Measurements from ENCODE around the gene MCU.
"Not testable (repeated sequence)": the region's sequence is repeated elsewhere in the genome, so short reads cannot be mapped to it uniquely, and the experiment has no call there.

MCU gene

DNA sequence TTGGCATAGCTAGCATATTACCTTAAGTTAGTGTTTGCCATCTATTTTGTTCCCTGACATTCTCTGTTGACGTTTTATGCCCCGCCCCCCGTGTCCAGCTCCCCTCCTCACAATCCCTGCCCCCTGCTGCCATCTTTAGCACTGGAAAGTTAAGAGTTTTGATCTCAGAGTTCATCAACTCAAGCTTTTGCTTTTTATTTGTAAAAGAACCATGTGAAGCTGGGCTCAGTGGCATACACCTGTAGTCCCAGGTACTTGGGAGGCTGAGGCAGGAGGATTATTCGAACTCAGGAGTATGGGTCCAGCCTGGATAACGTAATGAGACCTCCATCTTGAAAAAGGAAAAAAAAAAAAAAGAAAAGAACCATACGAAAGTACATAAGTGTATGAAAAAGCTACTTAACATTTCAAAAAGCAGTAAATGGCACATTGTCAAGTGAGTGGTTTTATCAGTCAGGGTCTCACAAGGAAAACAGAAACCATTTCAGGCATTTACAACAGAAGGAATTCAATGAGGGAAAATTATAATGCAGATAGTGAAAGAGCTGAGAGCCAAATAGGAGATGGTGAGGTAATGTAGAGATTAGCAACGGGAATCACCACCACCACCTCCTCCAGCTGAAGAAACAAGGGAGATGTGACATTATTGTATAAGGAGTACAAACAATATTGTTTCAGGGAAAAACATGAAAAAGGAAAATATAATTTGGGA lies 64.9 kb downstream of the MCU start:
- H3K27ac Mint-ChIP-seq, result no peak overlapping the region
- DNase-seq (ENCODE audit: low spot score in 2 of 2) (no peak), ATAC-seq (no peak)
- no peaks in the 10 kb centered on the region for H3K36me3 Mint-ChIP-seq
- H3K4me1 Mint-ChIP-seq, result peaks cover 20% of the 10 kb centered on the region
- H3K9me3 Mint-ChIP-seq, result no peaks in the 10 kb centered on the region
- H3K4me3 Mint-ChIP-seq, result no peak overlapping the region

DNA sequence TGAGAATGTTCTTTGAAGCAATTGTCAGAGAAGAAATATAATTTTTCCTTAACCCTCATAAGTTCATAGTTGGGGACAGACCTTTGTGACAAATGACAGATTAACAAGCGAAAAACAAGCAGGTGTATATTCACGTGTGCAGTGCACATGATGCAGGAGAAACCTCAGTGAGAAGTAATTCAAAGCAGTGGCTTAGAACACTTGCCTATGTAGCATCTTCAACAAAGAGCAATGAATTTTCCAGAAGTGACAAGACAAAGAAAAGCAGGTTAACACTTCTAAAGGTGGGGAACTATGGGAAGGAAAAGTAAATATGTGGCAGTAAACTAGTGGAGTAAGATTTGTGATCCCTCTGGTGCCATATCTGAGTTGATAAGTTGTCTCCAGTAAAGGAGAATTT lies 65.8 kb downstream of the MCU start:
- H3K36me3 Mint-ChIP-seq, result no peaks in the 10 kb centered on the region
- DNase-seq (ENCODE audit: low spot score in 2 of 2) (no peak), ATAC-seq (no peak)
- no peak overlapping the region for H3K4me3 Mint-ChIP-seq
- peaks cover 20% of the 10 kb centered on the region for H3K4me1 Mint-ChIP-seq
- H3K27ac Mint-ChIP-seq, result no peak overlapping the region
- H3K9me3 Mint-ChIP-seq, result no peaks in the 10 kb centered on the region

DNA sequence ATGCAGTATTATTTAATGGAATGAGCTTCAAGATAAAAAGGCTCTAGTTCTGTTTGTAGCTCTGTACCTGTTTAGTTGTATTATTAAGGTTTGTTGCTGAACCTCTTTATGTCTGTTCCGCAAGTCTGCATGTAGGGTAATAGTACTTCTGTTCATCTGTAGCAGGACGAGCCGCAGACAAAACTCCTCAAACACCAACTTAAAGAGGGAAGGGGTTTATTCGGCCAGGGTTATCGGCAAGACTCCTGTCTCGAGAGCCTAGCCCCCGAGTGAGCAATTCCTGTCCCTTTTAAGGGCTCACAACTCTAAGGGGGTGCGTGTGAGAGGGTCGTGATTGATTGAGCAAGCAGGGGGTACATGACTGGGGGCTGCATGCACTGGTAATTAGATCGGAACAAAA lies 67.0 kb downstream of the MCU start:
- H3K27ac Mint-ChIP-seq, ATAC-seq: not testable (repeated sequence)

DNA sequence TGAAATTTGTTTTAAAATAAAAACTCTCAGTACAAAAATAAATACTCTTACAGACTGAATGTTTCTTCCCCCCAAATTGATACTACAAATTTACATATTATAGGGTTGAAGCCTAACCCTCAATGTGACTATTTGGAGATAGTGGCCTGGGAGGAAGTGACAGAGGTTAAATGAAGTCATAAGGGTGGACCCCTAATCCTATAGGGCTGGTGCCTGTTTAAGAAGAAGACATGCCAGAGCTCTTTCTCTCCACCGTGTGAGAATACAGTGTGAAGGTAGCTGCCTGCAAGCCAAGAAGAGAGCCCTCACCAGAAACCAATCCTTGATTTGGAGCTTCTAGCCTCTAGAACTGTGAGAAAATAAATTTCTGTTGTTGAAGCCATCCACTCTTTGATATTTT lies 67.6 kb downstream of the MCU start:
- Mint-ChIP-seq H3K36me3 (no peaks in the 10 kb centered on the region), H3K4me1 (peaks cover 9% of the 10 kb centered on the region), H3K4me3 (no peak overlapping the region), H3K27ac (no peak overlapping the region), H3K9me3 (no peaks in the 10 kb centered on the region)
- ATAC-seq, result no peak
- no peak for DNase-seq (ENCODE audit: low spot score in 2 of 2)

More for the DNA sequence above, 67.0 kb downstream of the MCU start:
- not testable (repeated sequence) for H3K4me3 Mint-ChIP-seq; H3K9me3 Mint-ChIP-seq; H3K36me3 Mint-ChIP-seq; DNase-seq (ENCODE audit: low spot score in 2 of 2)
- H3K4me1 Mint-ChIP-seq, result peaks cover 13% of the 10 kb centered on the region

DNA sequence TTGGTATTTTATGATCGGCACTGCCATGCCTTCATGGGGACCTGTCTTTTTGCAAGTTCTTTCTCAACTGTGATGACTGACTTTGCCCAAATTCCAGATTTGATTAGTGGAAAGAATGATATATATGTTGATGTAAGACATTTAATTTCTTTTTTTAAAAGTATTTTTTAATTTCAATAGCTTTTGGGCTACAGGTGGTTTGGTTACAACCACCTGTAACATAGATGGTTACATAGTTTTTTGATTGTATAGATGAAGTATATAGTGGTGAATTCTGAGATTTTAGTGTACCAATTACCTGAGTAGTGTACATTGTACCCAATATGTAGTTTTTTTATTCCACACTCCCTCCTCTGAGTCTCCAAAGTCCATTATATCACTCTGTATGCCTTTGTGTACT lies 69.6 kb downstream of the MCU start:
- Mint-ChIP-seq H3K36me3 (no peaks in the 10 kb centered on the region), H3K4me3 (no peak overlapping the region), H3K9me3 (peaks cover under 1% of the 10 kb centered on the region), H3K4me1 (peaks cover 5% of the 10 kb centered on the region), H3K27ac (no peak overlapping the region)
- no peak for DNase-seq (ENCODE audit: low spot score in 2 of 2)
- ATAC-seq, result no peak

DNA sequence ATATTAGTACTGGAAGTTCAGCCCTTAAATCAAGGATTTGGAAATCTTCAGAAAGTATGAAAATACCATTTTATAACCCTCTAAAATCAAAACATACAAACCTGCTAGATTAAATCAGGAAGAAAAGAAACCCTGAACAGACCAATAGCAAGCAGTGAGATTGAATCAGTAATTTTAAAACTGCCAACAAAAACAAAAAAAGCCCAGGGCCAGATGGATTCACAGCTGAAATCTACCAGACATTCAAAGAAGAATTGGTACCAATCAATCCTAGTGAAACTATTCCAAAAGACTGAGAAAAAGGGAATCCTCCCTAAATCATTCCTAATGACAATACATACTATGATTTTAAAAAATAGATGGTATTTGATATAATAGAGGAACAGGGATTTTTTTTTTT lies 70.1 kb downstream of the MCU start:
- Mint-ChIP-seq H3K36me3 (no peaks in the 10 kb centered on the region), H3K9me3 (peaks cover 3% of the 10 kb centered on the region), H3K27ac (no peak overlapping the region), H3K4me1 (peaks cover 5% of the 10 kb centered on the region), H3K4me3 (no peak overlapping the region)
- DNase-seq (ENCODE audit: low spot score in 2 of 2) (no peak), ATAC-seq (no peak)

DNA sequence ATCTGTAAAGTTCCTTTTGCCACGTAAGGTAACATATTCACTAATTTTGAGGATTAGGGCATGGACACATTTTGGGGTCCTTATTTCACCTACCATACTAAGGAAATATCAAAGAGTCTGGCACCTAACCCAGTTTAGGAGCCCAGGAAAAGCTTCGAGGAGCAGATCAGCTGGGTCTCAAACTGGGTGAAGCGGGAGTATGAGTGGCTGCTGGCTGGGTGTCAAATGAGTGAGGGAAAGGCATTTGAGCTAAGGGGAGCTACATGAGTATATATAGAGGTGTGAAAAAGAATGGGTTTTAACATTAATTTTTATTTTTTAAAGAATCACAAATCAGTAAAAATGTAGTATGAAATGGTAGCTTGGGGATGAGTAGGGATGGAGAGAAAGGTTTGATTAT lies 71.3 kb downstream of the MCU start:
- Mint-ChIP-seq H3K4me3 (no peak overlapping the region), H3K36me3 (no peaks in the 10 kb centered on the region), H3K9me3 (peaks cover 7% of the 10 kb centered on the region), H3K27ac (no peak overlapping the region), H3K4me1 (peaks cover 5% of the 10 kb centered on the region)
- no peak for DNase-seq (ENCODE audit: low spot score in 2 of 2)
- no peak for ATAC-seq

DNA sequence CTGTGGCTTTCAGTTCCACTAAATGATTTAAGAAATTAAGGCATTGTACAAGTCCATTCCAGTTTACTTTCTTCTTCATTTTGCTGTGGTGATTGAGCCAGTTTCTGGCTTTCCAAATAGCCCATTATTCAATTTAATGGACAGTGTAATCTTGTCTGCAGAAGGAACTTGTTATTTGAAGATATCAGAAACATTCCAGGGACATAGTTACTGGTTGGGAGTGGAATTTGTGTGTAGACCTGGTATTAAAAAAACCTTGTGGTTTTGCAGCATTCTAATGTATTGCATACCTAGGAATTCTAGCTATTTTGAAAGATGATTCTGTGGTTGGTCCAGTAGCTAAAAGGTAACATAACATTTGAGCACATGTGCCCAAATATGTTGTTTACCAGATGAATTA lies 72.2 kb downstream of the MCU start:
- DNase-seq (ENCODE audit: low spot score in 2 of 2) (no peak), ATAC-seq (no peak)
- Mint-ChIP-seq H3K27ac (no peak overlapping the region), H3K9me3 (peaks cover 7% of the 10 kb centered on the region), H3K36me3 (no peaks in the 10 kb centered on the region), H3K4me3 (no peak overlapping the region), H3K4me1 (peaks cover under 1% of the 10 kb centered on the region)

DNA sequence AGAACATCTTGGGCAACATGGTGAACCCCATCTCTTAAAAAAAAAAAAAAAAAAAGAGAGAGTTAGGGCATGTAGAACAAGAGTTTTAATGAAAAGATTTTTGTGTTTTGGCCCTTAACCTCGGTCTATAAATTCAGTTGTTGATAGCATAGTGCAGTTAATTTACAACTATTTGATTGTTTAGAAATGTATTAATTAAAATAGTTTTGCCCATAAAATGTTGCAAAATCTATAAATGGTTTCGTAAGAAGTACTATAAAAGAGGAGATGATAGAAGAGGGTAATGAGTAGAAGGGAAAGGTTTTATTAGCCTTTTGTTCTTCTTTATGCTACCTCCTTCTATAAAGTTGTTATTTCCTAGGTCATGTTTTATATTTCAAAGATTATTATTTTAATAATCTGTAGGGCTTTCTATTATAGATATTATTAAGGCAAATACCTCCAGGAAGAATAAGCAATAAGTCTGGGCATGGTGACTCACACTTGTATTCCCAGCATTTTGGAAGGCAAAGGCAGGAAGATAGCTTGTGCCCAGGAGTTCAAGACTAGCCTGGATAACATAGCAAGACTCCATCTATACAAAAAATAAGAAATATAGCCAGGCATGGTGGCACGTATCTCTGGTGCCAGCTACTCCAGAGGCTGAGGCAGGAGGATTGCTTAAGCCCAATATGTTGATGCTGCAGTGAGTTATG lies 73.3 kb downstream of the MCU start:
- H3K9me3 Mint-ChIP-seq, result peaks cover 9% of the 10 kb centered on the region
- H3K36me3 Mint-ChIP-seq, result no peaks in the 10 kb centered on the region
- DNase-seq (ENCODE audit: low spot score in 2 of 2) (no peak), ATAC-seq (no peak)
- H3K27ac Mint-ChIP-seq, result no peak overlapping the region
- no peaks in the 10 kb centered on the region for H3K4me1 Mint-ChIP-seq
- no peak overlapping the region for H3K4me3 Mint-ChIP-seq

DNA sequence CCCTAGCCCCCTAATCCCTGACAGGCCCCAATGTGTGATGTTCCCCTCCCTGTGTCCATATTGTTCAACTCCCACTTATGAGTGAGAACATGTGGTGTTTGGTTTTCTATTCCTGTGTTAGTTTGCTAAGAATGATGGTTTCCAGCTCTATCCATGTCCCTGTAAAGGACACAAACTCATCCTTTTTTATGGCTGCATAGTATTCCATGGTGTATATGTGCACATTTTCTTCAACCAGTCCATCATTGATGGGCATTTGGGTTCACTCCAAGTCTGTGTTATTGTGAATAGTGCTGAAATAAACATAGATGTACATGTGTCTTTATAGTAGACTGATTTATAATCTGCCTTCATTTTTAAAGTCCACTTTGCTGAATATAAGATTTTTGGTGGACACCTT lies 79.3 kb downstream of the MCU start:
- not testable (repeated sequence) for ATAC-seq; H3K36me3 Mint-ChIP-seq; H3K27ac Mint-ChIP-seq; H3K4me3 Mint-ChIP-seq; DNase-seq (ENCODE audit: low spot score in 2 of 2); H3K4me1 Mint-ChIP-seq
- peaks cover 26% of the 10 kb centered on the region for H3K9me3 Mint-ChIP-seq

DNA sequence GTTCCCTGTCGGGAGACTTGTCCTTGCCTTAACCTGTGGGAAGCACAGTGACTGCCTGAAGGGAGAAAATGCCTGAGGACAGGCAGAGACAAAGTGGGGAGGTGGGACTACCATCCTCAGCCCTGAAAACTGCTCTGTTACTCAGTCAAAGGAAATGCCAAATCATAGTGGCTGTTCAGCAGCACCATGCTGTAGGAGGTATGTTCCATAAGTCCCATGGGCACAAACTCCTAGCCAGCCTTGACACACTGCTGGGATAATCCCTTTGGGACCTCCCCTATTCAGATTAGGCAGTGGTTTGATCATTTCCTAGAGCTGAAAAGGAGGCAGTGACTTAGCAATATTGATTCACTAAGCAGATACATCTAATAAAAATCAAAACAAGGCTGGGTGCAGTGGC lies 80.1 kb downstream of the MCU start:
- H3K27ac Mint-ChIP-seq, result no peak overlapping the region
- H3K4me1 Mint-ChIP-seq, result peaks cover 8% of the 10 kb centered on the region
- ATAC-seq, result no peak
- H3K4me3 Mint-ChIP-seq, result no peak overlapping the region
- H3K9me3 Mint-ChIP-seq, result peaks cover 23% of the 10 kb centered on the region
- DNase-seq (ENCODE audit: low spot score in 2 of 2), result no peak
- no peaks in the 10 kb centered on the region for H3K36me3 Mint-ChIP-seq

DNA sequence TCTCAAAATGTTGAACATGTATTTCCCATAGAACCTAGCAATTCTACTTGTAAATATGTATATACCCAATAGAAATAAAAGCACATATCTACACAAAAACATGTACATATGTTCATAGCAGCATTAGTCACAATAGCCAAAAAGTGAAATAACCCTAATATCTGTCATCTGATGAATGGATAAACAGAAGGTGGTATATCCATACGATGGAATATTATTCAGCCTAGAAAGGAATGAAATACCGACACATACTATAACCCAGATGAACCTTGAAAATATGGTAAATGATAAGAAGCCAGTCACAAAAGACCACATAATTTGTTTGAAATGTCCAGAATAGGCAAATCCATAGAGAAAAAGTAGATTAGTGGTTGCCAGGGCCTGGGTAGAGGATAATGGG lies 87.9 kb downstream of the MCU start:
- Mint-ChIP-seq H3K36me3 (no peaks in the 10 kb centered on the region), H3K4me1 (no peaks in the 10 kb centered on the region), H3K4me3 (no peak overlapping the region), H3K27ac (no peak overlapping the region), H3K9me3 (peaks cover 3% of the 10 kb centered on the region)
- no peak for ATAC-seq
- no peak for DNase-seq (ENCODE audit: low spot score in 2 of 2)

DNA sequence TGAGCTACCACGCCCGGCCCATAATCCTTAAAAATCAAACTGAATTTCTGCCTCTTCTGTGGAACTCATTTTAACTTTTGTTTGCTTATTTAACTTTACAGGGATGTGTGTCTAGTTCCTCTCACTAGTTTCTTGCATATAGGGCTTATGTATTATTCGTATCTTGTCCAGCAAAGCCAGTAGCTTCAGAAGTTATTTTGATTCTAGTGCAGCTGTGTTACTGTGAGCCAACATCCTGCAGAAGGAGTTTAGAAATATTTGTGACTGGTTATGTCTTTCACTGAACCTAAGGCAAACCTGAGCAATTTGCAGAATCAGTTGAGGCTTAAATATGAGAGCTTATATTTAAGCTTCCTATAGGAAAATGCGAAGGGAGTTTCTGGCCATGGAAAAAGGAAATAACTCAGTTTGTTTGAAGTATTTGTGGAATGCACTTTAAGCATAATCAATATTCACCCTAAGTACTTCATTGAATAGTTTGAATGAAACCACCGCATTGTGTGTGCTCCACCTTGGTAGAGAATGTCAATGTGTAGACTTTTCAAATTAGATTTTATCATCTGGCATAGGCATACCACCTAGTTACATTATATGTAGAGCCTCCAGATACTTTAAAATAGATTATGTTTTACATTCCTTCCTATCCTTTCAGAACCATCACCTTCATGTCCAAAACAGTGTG lies 90.8 kb downstream of the MCU start:
- Mint-ChIP-seq H3K4me3 (no peak overlapping the region), H3K4me1 (no peaks in the 10 kb centered on the region), H3K9me3 (no peaks in the 10 kb centered on the region), H3K27ac (no peak overlapping the region), H3K36me3 (no peaks in the 10 kb centered on the region)
- DNase-seq (ENCODE audit: low spot score in 2 of 2) (no peak), ATAC-seq (no peak)

DNA sequence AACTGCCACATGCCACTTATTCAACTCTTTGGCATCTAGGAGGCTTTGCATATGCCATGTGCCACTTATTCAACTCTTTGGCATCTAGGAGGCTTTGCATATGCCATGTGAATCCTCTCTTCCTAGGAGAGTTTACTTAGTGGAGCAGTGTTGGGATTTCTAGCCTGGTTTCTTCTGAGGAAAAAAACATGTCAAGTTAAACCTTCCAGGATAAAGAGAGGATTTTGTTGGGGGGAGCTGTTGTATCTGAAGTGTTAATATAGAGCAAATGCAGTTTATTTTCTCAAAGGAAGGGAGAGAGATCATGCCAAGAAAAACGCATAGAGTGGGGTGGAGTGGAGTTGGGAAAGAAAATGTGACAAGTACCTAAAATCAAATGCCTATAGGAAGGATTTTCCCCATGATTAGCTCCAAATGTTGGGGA lies 91.5 kb downstream of the MCU start:
- DNase-seq (ENCODE audit: low spot score in 2 of 2) (no peak), ATAC-seq (no peak)
- H3K27ac Mint-ChIP-seq, result no peak overlapping the region
- H3K4me1 Mint-ChIP-seq, result no peaks in the 10 kb centered on the region
- H3K36me3 Mint-ChIP-seq, result no peaks in the 10 kb centered on the region
- H3K4me3 Mint-ChIP-seq, result no peak overlapping the region
- H3K9me3 Mint-ChIP-seq, result no peaks in the 10 kb centered on the region

DNA sequence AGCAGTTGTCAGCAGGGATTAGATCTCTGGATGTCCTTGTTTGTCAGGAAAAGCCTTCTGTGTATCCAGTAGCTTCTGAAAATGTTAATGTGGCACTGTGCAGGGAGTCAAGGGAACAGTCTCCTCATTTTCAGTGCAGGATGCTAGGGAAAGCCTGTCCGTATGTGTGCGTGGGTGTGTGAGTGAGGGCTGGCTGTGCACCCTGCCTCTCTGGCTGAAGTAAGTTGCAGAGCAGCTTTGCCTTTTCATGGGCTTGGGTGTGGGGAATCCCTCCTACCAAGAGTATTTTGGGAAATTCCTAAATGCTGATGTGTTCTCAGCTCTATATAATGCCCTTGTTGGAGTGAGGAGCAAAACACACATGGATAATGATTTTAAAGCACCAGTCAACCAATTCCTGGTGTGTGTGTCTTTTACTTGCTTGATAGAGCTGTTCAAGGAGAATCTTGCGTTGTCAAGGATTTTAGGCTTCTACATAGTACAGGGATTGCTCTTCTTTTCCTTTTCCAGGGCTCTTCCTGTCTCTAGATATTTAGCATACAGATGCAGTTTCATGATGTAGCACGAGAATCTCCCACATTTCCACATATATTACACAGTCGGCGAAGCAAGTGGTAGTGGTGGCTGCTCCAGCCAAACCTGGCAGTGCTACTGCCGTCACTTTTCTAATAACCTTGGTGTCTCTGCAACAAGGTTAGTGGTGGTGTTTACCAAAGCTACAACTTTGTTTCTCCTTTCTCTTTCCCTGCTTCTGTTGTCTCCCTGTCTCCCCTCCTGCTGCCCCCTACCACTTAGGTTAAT lies 92.8 kb downstream of the MCU start:
- no peak overlapping the region for H3K4me3 Mint-ChIP-seq
- H3K36me3 Mint-ChIP-seq, result no peaks in the 10 kb centered on the region
- DNase-seq (ENCODE audit: low spot score in 2 of 2) (no peak), ATAC-seq (no peak)
- peaks cover 5% of the 10 kb centered on the region for H3K4me1 Mint-ChIP-seq
- no peak overlapping the region for H3K27ac Mint-ChIP-seq
- no peaks in the 10 kb centered on the region for H3K9me3 Mint-ChIP-seq

Data from stimulated activated effector memory CD8-positive, alpha-beta T cell treated with anti-CD3 and anti-CD28 coated beads, Interleukin-12 subunit alpha, Interleukin-12 subunit beta, amount 100 ng/mL, for 72 hours (primary cell).